Measurements from ENCODE around the gene CLRN2. TPM values are rescaled to one million over a fixed set of nuclear protein-coding genes. Genes with fewer than 3 reads are reported as not detected.
"Not testable (repeated sequence)": the region's sequence is repeated elsewhere in the genome, so short reads cannot be mapped to it uniquely, and the experiment has no call there.

CLRN2 gene
- total RNA-seq, 4 donors from 2014 or later = not detected

GRCh38 chr4:17565846-17566245 lies 50.9 kb downstream of the CLRN2 start:
- Histone ChIP-seq H3K36me3 (no peaks in the 10 kb centered on the region), H3K9me3 (no peaks in the 10 kb centered on the region), H3K4me1 (no peaks in the 10 kb centered on the region), H3K27ac (no peak overlapping the region), H3K4me3 (no peak overlapping the region), H3K27me3 (no peaks in the 10 kb centered on the region)
- intact Hi-C loops (cut with DNase I) = no loop called here
- TF ChIP-seq POLR2A (IDR thresholded peaks at IDR 0.05) (no peak), CTCF (IDR thresholded peaks at IDR 0.05) (no peak)
- 80 to 96% methylated on average over 3 of the region's 3 CpGs for WGBS, 2 donors
- no peak for DNase-seq

GRCh38 chr4:17567271-17567670 lies 52.3 kb downstream of the CLRN2 start:
- no peak overlapping the region for H3K27ac ChIP-seq

GRCh38 chr4:17574206-17574605 lies 59.2 kb downstream of the CLRN2 start:
- H3K4me3 ChIP-seq = no peak overlapping the region

More at GRCh38 chr4:17567271-17567670, 52.3 kb downstream of the CLRN2 start:
- Histone ChIP-seq H3K27me3 (no peaks in the 10 kb centered on the region), H3K9me3 (no peaks in the 10 kb centered on the region), H3K4me1 (no peaks in the 10 kb centered on the region), H3K36me3 (no peaks in the 10 kb centered on the region), H3K4me3 (no peak overlapping the region)
- 74 to 79% methylated on average over 2 of the region's 2 CpGs for WGBS, 2 donors
- no peak for DNase-seq
- intact Hi-C loops (cut with DNase I) = no loop called here
- TF ChIP-seq POLR2A (IDR thresholded peaks at IDR 0.05) (no peak), CTCF (IDR thresholded peaks at IDR 0.05) (no peak)

GRCh38 chr4:17575177-17575576 lies 60.2 kb downstream of the CLRN2 start:
- H3K27ac ChIP-seq; DNase-seq; H3K36me3 ChIP-seq; H3K27me3 ChIP-seq; H3K9me3 ChIP-seq; H3K4me3 ChIP-seq; intact Hi-C loops (cut with DNase I): not testable (repeated sequence)
- 91% methylated on average over 8 to 12 of the region's 12 CpGs for WGBS, 2 donors
- peaks cover 0 to 31% (median 24%) of the 10 kb centered on the region in 3 donors for H3K4me1 ChIP-seq

More at GRCh38 chr4:17574206-17574605, 59.2 kb downstream of the CLRN2 start:
- no peak for DNase-seq
- H3K27me3 ChIP-seq = no peaks in the 10 kb centered on the region
- intact Hi-C loops (cut with DNase I) = no loop called here
- no peak for TF ChIP-seq CTCF (IDR thresholded peaks at IDR 0.05)
- H3K36me3 ChIP-seq = no peaks in the 10 kb centered on the region
- peaks cover 0 to 21% (median 17%) of the 10 kb centered on the region in 3 donors for H3K4me1 ChIP-seq
- H3K9me3 ChIP-seq = no peaks in the 10 kb centered on the region
- 86 to 94% methylated on average over 4 of the region's 4 CpGs for WGBS, 2 donors
- no peak overlapping the region for H3K27ac ChIP-seq

Other genes with a start within 250 kb of the CLRN2 start
- gene QDPR, start 3.1 kb upstream of the CLRN2 start, total RNA-seq = 1 to 10 TPM; 5.5 to 9.4 (median 8.5) TPM
- gene LAP3, start 62.0 kb downstream of the CLRN2 start, total RNA-seq = 10 to 100 TPM; 30.2 to 80.5 (median 54.6) TPM
- 10 to 100 TPM in 3 of 4 donors, 1 to 10 TPM in 1; 6.1 to 14.5 (median 11.5) TPM for gene MED28, start 99.5 kb downstream of the CLRN2 start, total RNA-seq